HG03039 (cell line): Measurements from ENCODE around the gene GPR183.

Source experiments
- ATAC-seq: cut with Tn5 transposase; IDR thresholded peaks from one replicate; pipeline ENCODE4 v1.9.1; 2021; ENCODE audit warnings: mild to moderate bottlenecking, moderate library complexity; ENCODE audit not compliant: unreplicated experiment

GPR183 gene

GRCh38 chr13:99272481-99272880, 34.7 kb downstream of the GPR183 start:
- no peak for ATAC-seq

GRCh38 chr13:99271249-99271648, 36.0 kb downstream of the GPR183 start:
- no peak for ATAC-seq

GRCh38 chr13:99270518-99270917, 36.7 kb downstream of the GPR183 start:
- ATAC-seq: no peak

- peak; percentile 80 for ATAC-seq
Observed at GRCh38 chr13:99269627-99270241, 37.5 kb downstream of the GPR183 start.

- ATAC-seq: no peak
Observed at GRCh38 chr13:99268822-99269221, 38.4 kb downstream of the GPR183 start.

GRCh38 chr13:99267927-99268326, 39.3 kb downstream of the GPR183 start:
- ATAC-seq: no peak

GRCh38 chr13:99266827-99267226, 40.4 kb downstream of the GPR183 start:
- no peak for ATAC-seq

- no peak for ATAC-seq
Observed at GRCh38 chr13:99265821-99266426, 41.3 kb downstream of the GPR183 start.

GRCh38 chr13:99265162-99265800, 41.9 kb downstream of the GPR183 start:
- no peak for ATAC-seq

- ATAC-seq: no peak
Observed at GRCh38 chr13:99264051-99264450, 43.1 kb downstream of the GPR183 start.

- no peak for ATAC-seq
Observed at GRCh38 chr13:99263126-99263785, 43.9 kb downstream of the GPR183 start.

- no peak for ATAC-seq
Observed at GRCh38 chr13:99261059-99261458, 46.1 kb downstream of the GPR183 start.

- ATAC-seq: no peak
Observed at GRCh38 chr13:99260216-99260615, 47.0 kb downstream of the GPR183 start.

- no peak for ATAC-seq
Observed at GRCh38 chr13:99258946-99259345, 48.3 kb downstream of the GPR183 start.

GRCh38 chr13:99258210-99258860, 48.9 kb downstream of the GPR183 start, which contains the start of gene GPR18:
Gene GPR18, minus strand, starts transcription at chr13:99258379. Its CDS starts 2,507 bp downstream, at chr13:99255872.
- peak; percentile 76 for ATAC-seq

- no peak for ATAC-seq
Observed at GRCh38 chr13:99257291-99257690, 49.9 kb downstream of the GPR183 start.

- ATAC-seq: no peak
Observed at GRCh38 chr13:99256709-99257108, 50.5 kb downstream of the GPR183 start.

- ATAC-seq: no peak
Observed at GRCh38 chr13:99256283-99256682, 50.9 kb downstream of the GPR183 start.

- ATAC-seq: no peak
Observed at GRCh38 chr13:99255271-99255670, 51.9 kb downstream of the GPR183 start.

- ATAC-seq: no peak
Observed at GRCh38 chr13:99254830-99255229, 52.4 kb downstream of the GPR183 start.

GRCh38 chr13:99251921-99252320, 55.3 kb downstream of the GPR183 start:
- no peak for ATAC-seq
